DND-41 (cell line): ENCODE data around the gene AP2S1.
"Not testable (repeated sequence)": the region's sequence is repeated elsewhere in the genome, so short reads cannot be mapped to it uniquely, and the experiment has no call there.

Experiments used
- ATAC-seq: fragments of 200-7000 bp; cut with Tn5 transposase; 3 replicates; pipeline ENCODE4 v1.9.1; 2021; ENCODE audit warnings: low read depth; ENCODE audit not compliant: insufficient read depth
- DNase-seq: peaks from one replicate; pipeline ENCODE4 v3.0.0-alpha.2; 2020
- H2AFZ ChIP-seq: 2 replicates; pipeline ENCODE4 v1.6.0; 2012; ENCODE audit warnings: low read depth, low read length
- H3K27ac ChIP-seq: 2 replicates; pipeline ENCODE4 v1.5.1; 2012; ENCODE audit warnings: low read length, inconsistent platforms
- H3K27me3 ChIP-seq: fragments of 200-600 bp; sonication (generic); 2 replicates; pipeline ENCODE4 v1.6.0; 2012; ENCODE audit warnings: low read length, mild to moderate bottlenecking, inconsistent platforms; ENCODE audit not compliant: insufficient read depth, poor library complexity
- H3K36me3 ChIP-seq: 2 replicates; pipeline ENCODE4 v1.5.1; 2012; ENCODE audit warnings: low read length, inconsistent platforms; ENCODE audit not compliant: insufficient read depth
- H3K4me1 ChIP-seq: 2 replicates; pipeline ENCODE4 v1.5.1; 2012; ENCODE audit warnings: mild to moderate bottlenecking, low read length; ENCODE audit not compliant: insufficient read depth
- H3K4me2 ChIP-seq: 2 replicates; pipeline ENCODE4 v1.6.0; 2012; ENCODE audit warnings: mild to moderate bottlenecking, moderate library complexity, low read length, inconsistent platforms; ENCODE audit not compliant: insufficient read depth
- H3K4me3 ChIP-seq, 2 experiments: fragments of 200-600 bp in 1 of 2; shearing (Covaris generic) in 1 of 2; 2 replicates each; pipeline ENCODE4 v1.5.1; 2012 to 2016; ENCODE audit warnings: inconsistent platforms in 2 of 2, low read length in 2 of 2, mild to moderate bottlenecking in 2 of 2, low read depth in 1 of 2, moderate library complexity in 1 of 2
- H3K79me2 ChIP-seq: 2 replicates; pipeline ENCODE4 v1.6.0; 2012; ENCODE audit warnings: low read length, inconsistent platforms; ENCODE audit not compliant: insufficient read depth
- H3K9ac ChIP-seq: 2 replicates; pipeline ENCODE4 v1.6.0; 2012; ENCODE audit warnings: low read depth, mild to moderate bottlenecking, inconsistent platforms, low read length, moderate library complexity
- H3K9me3 ChIP-seq: 2 replicates; pipeline ENCODE4 v1.5.1; 2012; ENCODE audit warnings: low read length, moderate library complexity, mild to moderate bottlenecking, inconsistent platforms; ENCODE audit not compliant: insufficient read depth, severe bottlenecking
- H4K20me1 ChIP-seq: 2 replicates; pipeline ENCODE4 v1.6.0; 2012; ENCODE audit warnings: low read length; ENCODE audit not compliant: insufficient read depth
- CTCF ChIP-seq: IDR thresholded peaks from 2 replicates; pipeline ENCODE4 v1.5.1; 2012; ENCODE audit warnings: borderline replicate concordance, low read length, moderate library complexity, mild to moderate bottlenecking; ENCODE audit not compliant: poor library complexity, severe bottlenecking; ENCODE audit errors: extremely low read depth
- EZH2 ChIP-seq: IDR thresholded peaks from 3 replicates; pipeline ENCODE4 v1.6.1; 2012; ENCODE audit warnings: borderline replicate concordance, low read depth, mild to moderate bottlenecking, moderate library complexity, low read length, inconsistent platforms; ENCODE audit not compliant: severe bottlenecking

Gene AP2S1

DNA sequence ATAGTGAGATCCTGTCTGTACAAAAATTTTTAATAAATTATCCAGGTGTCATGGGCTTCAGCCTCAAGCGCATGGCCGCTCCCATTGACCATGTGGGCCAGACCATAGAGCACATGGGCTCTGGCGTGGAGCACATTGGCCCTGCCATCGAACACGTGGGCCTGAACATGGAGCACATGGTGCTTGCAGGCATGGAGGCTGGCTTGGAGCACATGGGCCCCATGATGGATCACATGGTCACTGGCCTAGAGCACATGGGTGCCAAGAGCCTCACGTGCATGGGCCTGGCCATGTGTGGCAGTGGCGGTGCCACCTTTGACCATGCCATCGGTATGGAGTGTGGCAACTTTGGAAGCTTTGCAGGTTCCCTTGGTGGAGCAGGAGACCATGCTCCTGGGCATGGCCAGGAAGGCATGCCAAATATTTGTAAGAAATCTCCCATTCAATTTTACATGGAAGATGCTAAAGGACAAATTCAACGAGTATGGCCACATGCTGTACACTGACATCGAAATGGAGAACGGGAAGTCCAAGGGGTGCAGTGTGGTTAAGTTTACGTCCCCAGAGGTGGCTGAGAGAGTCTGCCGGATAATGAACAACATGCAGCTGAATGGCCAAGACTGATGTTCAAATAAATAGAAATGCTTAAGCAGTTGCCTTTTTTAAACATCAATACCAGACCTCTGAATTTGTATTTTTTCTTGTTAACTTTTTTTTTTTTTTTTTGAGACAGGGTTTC lies 40.9 kb downstream of the AP2S1 start:
- Histone ChIP-seq H3K4me3 (no peak overlapping the region), H3K9me3 (no peaks in the 10 kb centered on the region), H3K27me3 (no peaks in the 10 kb centered on the region), H2AFZ (no peak overlapping the region), H3K4me2 (no peak overlapping the region), H3K79me2 (no peaks in the 10 kb centered on the region), H4K20me1 (no peaks in the 10 kb centered on the region), H3K9ac (no peak overlapping the region), H3K4me1 (no peaks in the 10 kb centered on the region), H3K27ac (no peak overlapping the region), H3K36me3 (no peaks in the 10 kb centered on the region)
- no peak for ATAC-seq
- no peak for DNase-seq
- no peak for TF ChIP-seq CTCF
- TF ChIP-seq EZH2: no peak

GRCh38 chr19:46806656-46807055 lies 44.0 kb downstream of the AP2S1 start:
- H3K79me2 ChIP-seq: no peaks in the 10 kb centered on the region
- DNase-seq (no peak), ATAC-seq (no peak)
- H3K4me1 ChIP-seq: no peaks in the 10 kb centered on the region
- no peaks in the 10 kb centered on the region for H3K9me3 ChIP-seq
- no peak overlapping the region for H3K27ac ChIP-seq
- no peaks in the 10 kb centered on the region for H3K27me3 ChIP-seq
- H3K9ac ChIP-seq: no peak overlapping the region
- no peak overlapping the region for H2AFZ ChIP-seq
- no peaks in the 10 kb centered on the region for H4K20me1 ChIP-seq
- no peak overlapping the region for H3K4me2 ChIP-seq
- H3K4me3 ChIP-seq: no peak overlapping the region
- H3K36me3 ChIP-seq: no peaks in the 10 kb centered on the region
- TF ChIP-seq EZH2 (no peak), CTCF (no peak)

- H3K27ac ChIP-seq, ATAC-seq, DNase-seq, H3K9me3 ChIP-seq, H3K9ac ChIP-seq, H3K4me1 ChIP-seq, H3K27me3 ChIP-seq, H3K36me3 ChIP-seq, H3K79me2 ChIP-seq, H2AFZ ChIP-seq, H3K4me2 ChIP-seq, H3K4me3 ChIP-seq, H4K20me1 ChIP-seq: not testable (repeated sequence)
Measured at GRCh38 chr19:46804432-46804831, 46.2 kb downstream of the AP2S1 start.

DNA sequence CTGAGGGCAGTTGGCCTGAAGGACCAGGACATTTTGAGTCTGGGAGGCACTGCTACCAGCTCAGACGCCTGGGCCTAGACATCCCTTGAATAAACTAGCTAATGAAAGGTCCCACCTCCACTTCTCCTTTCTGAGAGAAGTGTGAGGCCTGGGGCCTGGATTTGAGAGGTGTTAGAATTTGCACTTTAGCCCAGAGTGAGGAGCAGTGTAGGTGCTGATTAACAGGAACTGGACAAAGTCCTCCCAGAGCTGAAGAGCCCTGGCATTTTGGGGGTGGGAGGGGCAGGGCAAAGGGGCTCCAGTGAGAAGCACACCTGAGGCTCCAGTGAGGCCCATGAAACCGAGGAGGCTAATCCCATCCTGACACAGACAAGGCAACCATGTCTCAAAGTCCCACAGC lies 47.1 kb downstream of the AP2S1 start:
- Histone ChIP-seq H3K4me3 (no peak overlapping the region), H3K9ac (no peak overlapping the region)
- TF ChIP-seq CTCF: no peak
- TF ChIP-seq EZH2: no peak

More for the DNA sequence above, 47.1 kb downstream of the AP2S1 start:
- ATAC-seq (no peak), DNase-seq (no peak)
- no peak overlapping the region for H2AFZ ChIP-seq
- no peaks in the 10 kb centered on the region for H4K20me1 ChIP-seq
- no peak overlapping the region for H3K4me2 ChIP-seq
- H3K27me3 ChIP-seq: no peaks in the 10 kb centered on the region
- no peak overlapping the region for H3K27ac ChIP-seq
- H3K79me2 ChIP-seq: no peaks in the 10 kb centered on the region
- H3K36me3 ChIP-seq: no peaks in the 10 kb centered on the region
- no peaks in the 10 kb centered on the region for H3K4me1 ChIP-seq
- H3K9me3 ChIP-seq: no peaks in the 10 kb centered on the region
